ENCODE data around the gene GOLGA6L1.
A peak's percentile ranks its signal among the peaks of the same experiment; 100 is the strongest.
"Not testable (repeated sequence)": the region's sequence is repeated elsewhere in the genome, so short reads cannot be mapped to it uniquely, and the experiment has no call there.

The GOLGA6L1 gene

GRCh38 chr15:23136722-23137121 lies at the start of gene GOLGA6L1:
TSS of gene GOLGA6L1 (minus strand) at chr15:23136822. CDS start at chr15:23136731, 91 bp downstream.
- not testable (repeated sequence) for DNase-seq

DNA sequence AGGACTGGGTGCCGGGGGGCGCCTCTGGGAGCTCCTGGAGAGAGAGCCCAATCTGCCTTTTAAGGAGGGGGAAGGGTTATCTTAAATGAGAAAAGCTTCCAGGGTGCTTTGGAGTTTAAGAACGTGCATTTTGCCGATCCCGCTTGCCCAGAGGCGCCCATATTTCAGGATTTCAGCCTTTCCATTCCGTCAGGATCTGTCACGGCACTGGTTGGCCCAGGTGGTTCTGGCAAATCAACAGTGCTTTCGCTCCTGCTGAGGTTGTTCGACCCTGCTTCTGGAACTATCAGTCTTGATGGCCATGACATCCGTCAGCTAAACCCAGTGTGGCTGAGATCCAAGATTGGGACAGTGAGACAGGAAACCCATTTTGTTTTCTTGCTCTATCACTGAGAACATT lies 44.6 kb upstream of the GOLGA6L1 start:
- DNase-seq = not testable (repeated sequence)

DNA sequence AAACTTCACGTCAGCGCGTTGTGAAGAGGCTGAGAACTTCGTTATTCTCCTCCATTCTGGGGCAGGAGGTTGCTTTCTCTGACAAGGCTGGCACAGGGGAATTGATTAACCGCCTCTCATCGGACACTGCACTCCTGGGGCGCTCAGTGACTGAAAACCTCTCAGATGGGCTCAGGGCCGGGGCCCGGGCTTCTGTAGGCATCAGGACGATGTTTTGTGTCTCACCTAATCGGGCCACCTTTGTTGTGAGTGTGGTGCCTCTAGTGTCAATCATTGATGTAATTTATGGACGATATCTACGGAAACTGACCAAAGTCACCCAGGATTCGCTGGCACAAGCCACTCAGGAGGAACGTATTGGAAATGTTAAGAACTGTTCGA lies 43.9 kb upstream of the GOLGA6L1 start:
- DNase-seq = not testable (repeated sequence)

DNA sequence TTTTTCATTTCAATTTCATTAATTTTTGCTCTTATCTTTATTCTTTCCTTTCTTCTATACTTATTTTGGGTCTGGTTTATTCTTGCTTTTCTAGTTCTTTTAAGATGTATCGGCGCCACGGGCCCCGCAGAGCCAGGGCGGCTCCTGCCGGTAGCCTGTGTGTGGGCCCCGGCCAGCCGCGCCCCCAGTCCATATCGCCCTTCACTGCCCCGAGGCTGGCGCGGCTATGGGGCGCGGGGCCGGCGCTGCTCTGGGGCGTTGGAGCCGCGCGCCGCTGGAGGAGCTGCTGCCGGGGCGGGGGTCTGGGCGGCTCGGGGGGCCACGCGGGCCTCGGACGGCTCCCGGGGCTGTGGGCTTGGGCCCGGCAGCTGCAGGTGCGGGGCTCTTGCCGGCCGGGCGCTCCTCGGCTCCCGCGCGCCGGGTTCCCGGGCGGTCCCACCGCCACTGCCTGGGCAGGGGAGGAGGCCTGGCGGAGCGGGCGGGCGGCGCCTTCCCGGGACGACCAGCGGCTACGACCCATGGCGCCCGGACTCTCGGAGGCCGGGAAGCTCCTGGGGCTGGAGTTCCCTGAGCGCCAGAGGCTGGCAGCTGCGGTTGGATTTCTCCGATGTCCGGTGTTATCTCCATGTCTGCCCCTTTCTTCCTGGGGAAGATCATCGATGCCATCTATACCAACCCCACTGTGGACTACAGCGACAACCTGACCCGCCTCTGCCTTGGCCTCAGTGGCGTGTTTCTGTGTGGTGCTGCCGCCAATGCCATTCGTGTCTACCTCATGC lies 43.3 kb upstream of the GOLGA6L1 start:
- not testable (repeated sequence) for DNase-seq

GRCh38 chr15:23176683-23177082 lies 40.1 kb upstream of the GOLGA6L1 start:
- DNase-seq = not testable (repeated sequence)

DNA sequence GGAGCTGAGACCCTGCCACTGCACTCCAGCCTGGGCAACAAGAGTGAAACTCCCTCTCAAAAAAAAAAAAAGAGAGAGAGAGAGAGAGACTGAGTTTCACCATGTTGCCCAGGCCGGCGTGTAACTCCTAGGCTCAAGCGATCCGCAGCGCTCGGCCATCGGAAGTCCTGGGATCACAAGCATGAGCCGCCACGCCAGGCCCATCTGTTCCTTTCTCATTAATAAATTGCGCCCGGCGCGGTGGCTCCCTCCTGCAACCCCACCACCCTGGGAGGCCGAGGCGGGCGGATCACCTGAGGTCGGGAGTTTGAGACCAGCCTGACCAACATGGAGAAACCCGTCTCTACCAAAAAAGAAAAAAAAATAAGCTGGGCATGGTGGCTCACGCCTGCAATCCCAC lies 39.0 kb upstream of the GOLGA6L1 start:
- not testable (repeated sequence) for DNase-seq

- peak; percentile 2 for DNase-seq
These were observed 38.1 kb upstream of the GOLGA6L1 start for GRCh38 chr15:23174609-23175140.

DNA sequence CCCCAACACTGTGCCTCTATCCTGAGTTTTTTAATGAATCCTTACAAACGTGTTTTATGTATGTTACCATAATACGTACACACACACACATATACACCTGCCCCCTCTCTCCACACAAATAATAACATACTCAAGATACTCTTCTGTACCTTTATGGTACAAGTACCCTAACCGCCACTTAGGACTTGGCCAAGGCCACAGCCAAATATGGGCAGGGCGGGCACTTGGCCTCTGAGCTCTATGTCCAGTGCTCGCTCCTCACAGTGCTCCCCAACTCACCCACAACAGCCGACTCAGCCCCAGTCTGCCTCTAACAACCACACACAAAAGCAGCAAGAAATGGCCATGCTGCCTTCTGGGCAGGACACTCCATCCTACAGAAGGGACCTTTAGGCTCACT lies 3.8 kb downstream of the GOLGA6L1 start:
- not testable (repeated sequence) for DNase-seq

DNA sequence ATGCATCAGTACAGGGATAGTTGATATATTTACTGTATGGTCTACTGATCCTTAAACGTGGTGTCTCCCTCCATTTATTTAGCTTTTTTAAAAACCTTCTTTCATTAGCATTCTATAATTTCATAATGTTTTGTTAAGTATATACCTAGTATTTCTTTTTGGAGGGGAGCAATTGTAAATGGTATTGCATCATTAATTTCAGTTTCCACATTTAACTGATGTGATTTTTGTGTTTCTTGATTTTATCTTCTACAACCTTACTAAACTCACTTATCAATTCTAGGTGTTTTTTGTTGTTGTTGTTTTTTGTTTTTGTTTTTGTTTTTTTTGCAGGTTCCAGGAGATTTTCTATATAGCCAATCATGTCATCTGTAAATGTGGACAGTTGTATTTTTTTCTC lies 18.4 kb downstream of the GOLGA6L1 start:
- no peak for DNase-seq

GRCh38 chr15:23095796-23096195 lies 40.8 kb downstream of the GOLGA6L1 start:
- DNase-seq = no peak

- DNase-seq = no peak
These were observed 53.5 kb downstream of the GOLGA6L1 start for GRCh38 chr15:23083115-23083514.

GRCh38 chr15:23081996-23082737 lies 54.5 kb downstream of the GOLGA6L1 start:
- DNase-seq = not testable (repeated sequence)

DNA sequence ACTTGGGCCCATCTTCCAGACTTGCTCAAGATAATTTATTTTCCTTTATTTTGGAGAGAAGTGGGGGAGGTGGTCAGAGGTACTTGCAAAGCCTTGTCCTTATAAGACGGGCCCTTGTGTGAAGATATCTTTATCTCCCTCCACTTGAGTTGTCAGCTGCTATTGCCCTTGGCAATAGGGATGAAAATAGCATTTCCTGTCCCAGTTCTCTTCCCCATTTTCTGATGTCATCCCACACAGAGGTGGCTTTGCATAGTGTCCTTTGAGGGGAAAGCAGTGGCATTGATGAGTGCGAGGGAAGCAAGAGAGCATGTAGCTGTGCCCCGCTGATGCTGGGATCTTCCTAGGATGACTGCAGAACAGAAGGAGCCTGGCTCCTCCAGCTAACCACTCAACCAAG lies 55.4 kb downstream of the GOLGA6L1 start:
- DNase-seq = no peak

GRCh38 chr15:23079766-23080165 lies 56.9 kb downstream of the GOLGA6L1 start:
- peak; percentile 21 for DNase-seq
